HG03575 (cell line): ENCODE data around the gene ZNF74.
"Not testable (repeated sequence)": the region's sequence is repeated elsewhere in the genome, so short reads cannot be mapped to it uniquely, and the experiment has no call there.

Experiments
- ATAC-seq: cut with Tn5 transposase; IDR thresholded peaks from one replicate; pipeline ENCODE4 v1.9.1; 2021; ENCODE audit not compliant: unreplicated experiment, insufficient number of reproducible peaks, low FRiP score; ENCODE audit errors: extremely low read depth

The ZNF74 gene

GRCh38 chr22:20413217-20414058, 19.5 kb downstream of the ZNF74 start:
- ATAC-seq, result no peak

- ATAC-seq, result no peak
Measured at GRCh38 chr22:20414059-20414440, 20.1 kb downstream of the ZNF74 start.

GRCh38 chr22:20414450-20414849, 20.5 kb downstream of the ZNF74 start:
- ATAC-seq, result no peak

GRCh38 chr22:20415241-20415640, 21.3 kb downstream of the ZNF74 start:
- not testable (repeated sequence) for ATAC-seq

GRCh38 chr22:20415699-20416098, 21.7 kb downstream of the ZNF74 start:
- not testable (repeated sequence) for ATAC-seq

GRCh38 chr22:20418211-20418788, 24.3 kb downstream of the ZNF74 start:
- ATAC-seq, result no peak

GRCh38 chr22:20419664-20419951, 25.7 kb downstream of the ZNF74 start:
- ATAC-seq, result no peak

- no peak for ATAC-seq
Measured at GRCh38 chr22:20420157-20420842, 26.3 kb downstream of the ZNF74 start.

- ATAC-seq, result no peak
Measured at GRCh38 chr22:20421507-20421874, 27.5 kb downstream of the ZNF74 start.

GRCh38 chr22:20422271-20423007, 28.5 kb downstream of the ZNF74 start:
- ATAC-seq, result no peak

GRCh38 chr22:20423008-20423905, 29.3 kb downstream of the ZNF74 start:
- ATAC-seq, result no peak

GRCh38 chr22:20423906-20424551, 30.1 kb downstream of the ZNF74 start:
- no peak for ATAC-seq

GRCh38 chr22:20424568-20424931, 30.6 kb downstream of the ZNF74 start:
- ATAC-seq, result no peak

- no peak for ATAC-seq
Measured at GRCh38 chr22:20424932-20425565, 31.1 kb downstream of the ZNF74 start.

GRCh38 chr22:20425566-20426258, 31.8 kb downstream of the ZNF74 start:
- no peak for ATAC-seq

- no peak for ATAC-seq
Measured at GRCh38 chr22:20426259-20426615, 32.3 kb downstream of the ZNF74 start.

- ATAC-seq, result no peak
Measured at GRCh38 chr22:20427104-20427944, 33.4 kb downstream of the ZNF74 start.
